ENCODE measurements around the gene WDFY4.

DNA sequence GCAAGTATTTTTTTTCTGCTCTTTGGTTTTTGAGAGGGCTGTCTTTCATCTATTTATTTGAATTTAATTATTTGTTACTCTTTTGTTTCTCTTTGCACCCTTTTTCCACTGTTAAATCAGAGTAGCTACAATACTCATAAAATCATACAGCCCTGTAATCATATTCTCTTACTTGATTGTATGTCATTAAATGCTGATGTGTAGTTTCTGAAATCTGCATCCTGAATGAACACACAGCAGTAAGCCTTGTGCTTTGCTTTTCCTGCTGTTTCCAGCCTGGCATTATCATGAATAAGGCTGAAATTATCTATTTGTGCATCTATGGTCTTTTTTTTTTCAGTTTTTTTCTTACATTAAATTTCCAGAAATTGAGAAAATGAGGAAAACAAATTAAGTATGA is 250.9 kb downstream of the WDFY4 start:
- TF ChIP-seq, protein P1, sequence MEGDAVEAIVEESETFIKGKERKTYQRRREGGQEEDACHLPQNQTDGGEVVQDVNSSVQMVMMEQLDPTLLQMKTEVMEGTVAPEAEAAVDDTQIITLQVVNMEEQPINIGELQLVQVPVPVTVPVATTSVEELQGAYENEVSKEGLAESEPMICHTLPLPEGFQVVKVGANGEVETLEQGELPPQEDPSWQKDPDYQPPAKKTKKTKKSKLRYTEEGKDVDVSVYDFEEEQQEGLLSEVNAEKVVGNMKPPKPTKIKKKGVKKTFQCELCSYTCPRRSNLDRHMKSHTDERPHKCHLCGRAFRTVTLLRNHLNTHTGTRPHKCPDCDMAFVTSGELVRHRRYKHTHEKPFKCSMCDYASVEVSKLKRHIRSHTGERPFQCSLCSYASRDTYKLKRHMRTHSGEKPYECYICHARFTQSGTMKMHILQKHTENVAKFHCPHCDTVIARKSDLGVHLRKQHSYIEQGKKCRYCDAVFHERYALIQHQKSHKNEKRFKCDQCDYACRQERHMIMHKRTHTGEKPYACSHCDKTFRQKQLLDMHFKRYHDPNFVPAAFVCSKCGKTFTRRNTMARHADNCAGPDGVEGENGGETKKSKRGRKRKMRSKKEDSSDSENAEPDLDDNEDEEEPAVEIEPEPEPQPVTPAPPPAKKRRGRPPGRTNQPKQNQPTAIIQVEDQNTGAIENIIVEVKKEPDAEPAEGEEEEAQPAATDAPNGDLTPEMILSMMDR (IDR thresholded peaks at IDR 0.05): no peak
- no peak for TF ChIP-seq POLR2A (IDR thresholded peaks at IDR 0.05)

Data from breast epithelium (tissue), 3 donors.